Measurements from ENCODE around the gene NXNL2.
A peak's percentile ranks its signal among the peaks of the same experiment; 100 is the strongest.

Gene NXNL2

GRCh38 chr9:88531920-88532698 is 2.9 kb upstream of the NXNL2 start:
- no peak for DNase-seq (ENCODE audit: low spot score)

- DNase-seq (ENCODE audit: low spot score): no peak
Observed at GRCh38 chr9:88533951-88534455, 975 bp upstream of the NXNL2 start.

- DNase-seq (ENCODE audit: low spot score): no peak
Observed at GRCh38 chr9:88535226-88536022, 446 bp downstream of the NXNL2 start.

- no peak for DNase-seq (ENCODE audit: low spot score)
Observed at GRCh38 chr9:88536023-88536324, 996 bp downstream of the NXNL2 start.

GRCh38 chr9:88536951-88537760 is 2.2 kb downstream of the NXNL2 start:
- no peak for DNase-seq (ENCODE audit: low spot score)

- peak; percentile 74 for DNase-seq (ENCODE audit: low spot score)
Observed at GRCh38 chr9:88537761-88538091, 2.7 kb downstream of the NXNL2 start.

GRCh38 chr9:88538311-88539085 is 3.5 kb downstream of the NXNL2 start:
- no peak for DNase-seq (ENCODE audit: low spot score)

- DNase-seq (ENCODE audit: low spot score): no peak
Observed at GRCh38 chr9:88539246-88539645, 4.3 kb downstream of the NXNL2 start.

GRCh38 chr9:88540251-88540763 is 5.3 kb downstream of the NXNL2 start:
- DNase-seq (ENCODE audit: low spot score): no peak

GRCh38 chr9:88544245-88544644 is 9.3 kb downstream of the NXNL2 start:
- no peak for DNase-seq (ENCODE audit: low spot score)

- DNase-seq (ENCODE audit: low spot score): no peak
Observed at GRCh38 chr9:88551546-88552137, 16.7 kb downstream of the NXNL2 start.

- no peak for DNase-seq (ENCODE audit: low spot score)
Observed at GRCh38 chr9:88553350-88553749, 18.4 kb downstream of the NXNL2 start.

GRCh38 chr9:88555268-88555980 is 20.4 kb downstream of the NXNL2 start:
- DNase-seq (ENCODE audit: low spot score): no peak

GRCh38 chr9:88559661-88560060 is 24.7 kb downstream of the NXNL2 start:
- DNase-seq (ENCODE audit: low spot score): no peak

GRCh38 chr9:88567870-88568269 is 32.9 kb downstream of the NXNL2 start:
- DNase-seq (ENCODE audit: low spot score): no peak

GRCh38 chr9:88571419-88571818 is 36.4 kb downstream of the NXNL2 start:
- no peak for DNase-seq (ENCODE audit: low spot score)

GRCh38 chr9:88572684-88573083 is 37.7 kb downstream of the NXNL2 start:
- no peak for DNase-seq (ENCODE audit: low spot score)

- DNase-seq (ENCODE audit: low spot score): no peak
Observed at GRCh38 chr9:88574953-88575352, 40.0 kb downstream of the NXNL2 start.

GRCh38 chr9:88577256-88578120 is 42.5 kb downstream of the NXNL2 start:
- DNase-seq (ENCODE audit: low spot score): no peak

Data from globus pallidus (tissue), 1 donor.